HCT116 (cell line): ENCODE data around the gene NSMCE1. TPM values are rescaled to one million over a fixed set of nuclear protein-coding genes. Genes with fewer than 3 reads are reported as not detected.
"Not testable (repeated sequence)": the region's sequence is repeated elsewhere in the genome, so short reads cannot be mapped to it uniquely, and the experiment has no call there.

Source experiments
- ATAC-seq: fragments of 200-7000 bp; cut with Tn5 transposase; 2 replicates; pipeline ENCODE4 v1.9.1; 2020; ENCODE audit warnings: mild to moderate bottlenecking, moderate library complexity
- BruUV-seq: library from RNA; stranded (reverse); fragments of 400-500 nt; replicated peaks from 2 replicates; lab custom pipeline; 2021; lab: Mats Ljungman, UMichigan
- CTCF ChIA-PET: fragments of 300-600 bp; sonication (Branson Sonifier 250); formaldehyde crosslinking; loops from one replicate; lab custom pipeline; 2021; ENCODE audit warnings: antibody characterized with exemption; lab: Charles Lee
- POLR2A ChIA-PET: fragments of 300-600, 350-600 bp; sonication (Branson Sonifier 250); formaldehyde crosslinking; loops from one replicate; lab custom pipeline; 2021; ENCODE audit warnings: antibody characterized with exemption; lab: Charles Lee
- RAD21 ChIA-PET, 2 experiments: fragments of 300-600 bp; sonication (Branson Sonifier 250); formaldehyde crosslinking; loops; one replicate each; lab custom pipeline; 2023; ENCODE audit warnings: low total read pairs in 2 of 2; ENCODE audit not compliant: uncharacterized antibody in 2 of 2, unreplicated experiment in 2 of 2, low non-redundant PET in 1 of 2; lab: Charles Lee
- DNase-seq: peaks from one replicate; pipeline ENCODE4 v3.0.0-alpha.2; 2010; ENCODE audit warnings: low read depth, low spot score
- H2AFZ ChIP-seq: fragments of 200-600 bp; shearing (Covaris generic), sonication (generic); 2 replicates; pipeline ENCODE4 v1.6.1; 2017; ENCODE audit warnings: low read depth, mixed run types, mixed read lengths, antibody characterized with exemption, low read length; ENCODE audit not compliant: poor library complexity, severe bottlenecking
- H3K27ac ChIP-seq: 2 replicates; pipeline ENCODE4 v1.5.1; 2012; ENCODE audit warnings: low read depth, low read length
- H3K27me3 ChIP-seq: fragments of 200-600 bp; sonication (generic); 2 replicates; pipeline ENCODE4 v1.6.1; 2016; ENCODE audit warnings: mixed run types, low read length, mixed read lengths; ENCODE audit not compliant: insufficient read depth
- H3K36me3 ChIP-seq, 2 experiments: fragments of 200-500 bp in 1 of 2; fragments of 200-600 bp in 1 of 2; sonication (Bioruptor generic) in 1 of 2; sonication (generic) in 1 of 2; 2 replicates each; pipeline versions ENCODE4 v1.5.1 to v1.6.1; 2014 to 2016; ENCODE audit warnings: low read length in 2 of 2, inconsistent platforms in 1 of 2, mixed read lengths in 1 of 2, mixed run types in 1 of 2; ENCODE audit not compliant: insufficient read depth in 2 of 2, control insufficient read depth in 1 of 2
- H3K4me1 ChIP-seq, 2 experiments: fragments of 200-600 bp in 1 of 2; sonication (generic) in 1 of 2; 2 replicates each; pipeline versions ENCODE4 v1.5.1 to v1.6.1; 2012 to 2017; ENCODE audit warnings: low read length in 2 of 2, inconsistent platforms in 1 of 2, mild to moderate bottlenecking in 1 of 2, mixed read lengths in 1 of 2, mixed run types in 1 of 2, moderate library complexity in 1 of 2; ENCODE audit not compliant: insufficient read depth in 2 of 2, control insufficient read depth in 1 of 2
- H3K4me2 ChIP-seq: fragments of 200-600 bp; sonication (generic); 2 replicates; pipeline ENCODE4 v1.6.1; 2017; ENCODE audit warnings: mixed run types, low read length, mixed read lengths
- H3K4me3 ChIP-seq, 2 experiments: fragments of 200-600 bp in 1 of 2; sonication (generic) in 1 of 2; replicated peaks in 1 of 2; 2 replicates each; pipeline ENCODE4 v1.5.1; 2011 to 2016; ENCODE audit warnings: low read length in 2 of 2, control low read depth in 1 of 2, low read depth in 1 of 2, mild to moderate bottlenecking in 1 of 2, mixed read lengths in 1 of 2, mixed run types in 1 of 2
- H3K79me2 ChIP-seq: fragments of 200-600 bp; sonication (generic); 2 replicates; pipeline ENCODE4 v1.6.1; 2017; ENCODE audit warnings: mild to moderate bottlenecking, mixed run types, low read length, moderate library complexity, mixed read lengths; ENCODE audit not compliant: insufficient read depth
- H3K9ac ChIP-seq: fragments of 200-600 bp; sonication (generic); 2 replicates; pipeline ENCODE4 v1.6.1; 2016; ENCODE audit warnings: low read length, mixed read lengths
- H3K9me2 ChIP-seq: fragments of 200-600 bp; sonication (generic), shearing (Covaris generic); 2 replicates; pipeline ENCODE4 v1.6.1; 2017; ENCODE audit warnings: mixed run types, mild to moderate bottlenecking, moderate library complexity; ENCODE audit not compliant: insufficient read depth
- H3K9me3 ChIP-seq, 2 experiments: fragments of 200-500 bp in 1 of 2; fragments of 200-600 bp in 1 of 2; sonication (Bioruptor generic) in 1 of 2; sonication (generic) in 1 of 2; 2 replicates each; pipeline ENCODE4 v1.6.1; 2014 to 2017; ENCODE audit warnings: low read length in 2 of 2, mixed read lengths in 2 of 2, inconsistent platforms in 1 of 2, low read depth in 1 of 2, mild to moderate bottlenecking in 1 of 2, mixed run types in 1 of 2, moderate library complexity in 1 of 2; ENCODE audit not compliant: control insufficient read depth in 1 of 2, insufficient read depth in 1 of 2
- H4K20me1 ChIP-seq: fragments of 200-600 bp; sonication (generic), shearing (Covaris generic); 2 replicates; pipeline ENCODE4 v1.6.1; 2017; ENCODE audit warnings: mixed run types, mild to moderate bottlenecking, moderate library complexity; ENCODE audit not compliant: insufficient read depth
- CBX3 ChIP-seq: IDR thresholded peaks from 2 replicates; pipeline ENCODE4 v1.6.1; 2012; ENCODE audit warnings: low read depth
- POLR2AphosphoS5 ChIP-seq: IDR thresholded peaks from 2 replicates; pipeline ENCODE4 v1.6.1; 2011; ENCODE audit warnings: mild to moderate bottlenecking, low read depth, low read length, moderate library complexity
- SRF ChIP-seq: IDR thresholded peaks from 2 replicates; pipeline ENCODE4 v1.6.1; 2012; ENCODE audit warnings: low read depth
- TCF7L2 ChIP-seq: IDR thresholded peaks from 2 replicates; pipeline ENCODE4 v1.7.0; 2011; ENCODE audit warnings: borderline replicate concordance, inconsistent platforms; ENCODE audit not compliant: insufficient read depth, insufficient read length; ENCODE audit errors: extremely low read depth
- YY1 ChIP-seq: IDR thresholded peaks from 2 replicates; pipeline ENCODE4 v1.6.1; 2011; ENCODE audit warnings: low read length, low read depth, moderate library complexity, mild to moderate bottlenecking; ENCODE audit not compliant: insufficient replicate concordance; ENCODE audit errors: extremely low read depth
- intact Hi-C: fragments of 100-400 bp; cut with micrococcal nuclease; formaldehyde crosslinking; loops from 2 replicates; pipeline ENCODE4 v1.10.0; 2022
- total RNA-seq: library from RNA; stranded (reverse); gene quantifications from one replicate; pipeline ENCODE4 v1.2.1, GENCODE V29; 2021; ENCODE audit not compliant: unreplicated experiment
- TF ChIP-seq, protein P1 (sequence below), 3 experiments: fragments of 200-600 bp in 1 of 3; sonication (generic) in 1 of 3; IDR thresholded peaks in 2 of 3; conservative IDR thresholded peaks in 1 of 3; 2 replicates each; pipeline ENCODE4 v1.5.1; 2012 to 2017; ENCODE audit warnings: low read depth in 2 of 3, low read length in 2 of 3, antibody characterized with exemption in 1 of 3, borderline replicate concordance in 1 of 3, control low read depth in 1 of 3, mild to moderate bottlenecking in 1 of 3, mixed read lengths in 1 of 3, mixed run types in 1 of 3, moderate library complexity in 1 of 3; ENCODE audit not compliant: insufficient read depth in 1 of 3

The NSMCE1 gene
- total RNA-seq, 1 experiment from 2014 or later = 85.6 TPM

DNA sequence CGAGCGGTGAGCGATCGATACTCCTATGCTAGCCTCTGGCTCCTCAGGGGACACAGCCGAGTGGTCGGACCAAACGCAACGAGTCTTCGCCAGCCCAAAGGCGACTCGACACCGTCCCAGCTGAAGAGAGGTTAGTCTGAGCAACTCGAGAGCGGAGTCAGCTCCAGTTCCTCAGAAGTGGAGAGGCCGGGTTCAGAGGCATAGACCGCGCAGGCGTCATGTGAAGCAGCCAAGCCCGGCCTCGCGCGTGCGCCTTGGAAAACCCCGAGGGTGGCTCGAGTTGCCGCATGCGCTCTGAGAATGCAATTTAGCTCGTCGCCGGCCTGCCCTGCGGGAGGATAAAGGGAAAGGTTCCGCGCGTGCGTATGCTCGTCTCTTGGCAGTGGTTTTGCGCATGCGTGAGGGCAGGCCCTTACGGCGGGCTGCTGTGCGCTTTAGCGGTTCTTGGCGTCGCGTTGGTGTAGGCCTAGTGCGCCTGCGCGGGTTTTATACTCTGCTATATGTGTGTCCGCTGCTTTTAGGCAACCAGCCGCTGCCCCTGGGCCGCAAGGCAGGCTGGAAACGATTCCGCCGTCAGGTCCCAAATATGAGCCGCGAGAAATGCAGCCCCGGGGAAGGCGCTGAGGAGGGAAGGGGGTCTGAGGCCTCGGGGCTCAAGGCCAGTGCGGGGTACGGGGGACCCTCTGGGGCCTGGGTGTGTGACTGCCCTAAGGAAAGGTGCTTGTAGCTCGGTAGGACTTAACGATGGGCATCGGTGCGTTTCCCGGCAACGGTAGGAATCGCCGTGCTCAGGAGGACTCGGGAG is 64.9 kb downstream of the NSMCE1 start, which contains the start of gene KDM8 (continued):
- TF ChIP-seq, protein P1, sequence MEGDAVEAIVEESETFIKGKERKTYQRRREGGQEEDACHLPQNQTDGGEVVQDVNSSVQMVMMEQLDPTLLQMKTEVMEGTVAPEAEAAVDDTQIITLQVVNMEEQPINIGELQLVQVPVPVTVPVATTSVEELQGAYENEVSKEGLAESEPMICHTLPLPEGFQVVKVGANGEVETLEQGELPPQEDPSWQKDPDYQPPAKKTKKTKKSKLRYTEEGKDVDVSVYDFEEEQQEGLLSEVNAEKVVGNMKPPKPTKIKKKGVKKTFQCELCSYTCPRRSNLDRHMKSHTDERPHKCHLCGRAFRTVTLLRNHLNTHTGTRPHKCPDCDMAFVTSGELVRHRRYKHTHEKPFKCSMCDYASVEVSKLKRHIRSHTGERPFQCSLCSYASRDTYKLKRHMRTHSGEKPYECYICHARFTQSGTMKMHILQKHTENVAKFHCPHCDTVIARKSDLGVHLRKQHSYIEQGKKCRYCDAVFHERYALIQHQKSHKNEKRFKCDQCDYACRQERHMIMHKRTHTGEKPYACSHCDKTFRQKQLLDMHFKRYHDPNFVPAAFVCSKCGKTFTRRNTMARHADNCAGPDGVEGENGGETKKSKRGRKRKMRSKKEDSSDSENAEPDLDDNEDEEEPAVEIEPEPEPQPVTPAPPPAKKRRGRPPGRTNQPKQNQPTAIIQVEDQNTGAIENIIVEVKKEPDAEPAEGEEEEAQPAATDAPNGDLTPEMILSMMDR (IDR thresholded peaks at IDR 0.05 in 2 of 3, conservative IDR thresholded peaks at IDR 0.05 in 1 of 3; ENCODE audit: borderline replicate concordance in 1 of 3, insufficient read depth in 1 of 3, low read depth in 2 of 3, low read length in 2 of 3) = no peak

DNA sequence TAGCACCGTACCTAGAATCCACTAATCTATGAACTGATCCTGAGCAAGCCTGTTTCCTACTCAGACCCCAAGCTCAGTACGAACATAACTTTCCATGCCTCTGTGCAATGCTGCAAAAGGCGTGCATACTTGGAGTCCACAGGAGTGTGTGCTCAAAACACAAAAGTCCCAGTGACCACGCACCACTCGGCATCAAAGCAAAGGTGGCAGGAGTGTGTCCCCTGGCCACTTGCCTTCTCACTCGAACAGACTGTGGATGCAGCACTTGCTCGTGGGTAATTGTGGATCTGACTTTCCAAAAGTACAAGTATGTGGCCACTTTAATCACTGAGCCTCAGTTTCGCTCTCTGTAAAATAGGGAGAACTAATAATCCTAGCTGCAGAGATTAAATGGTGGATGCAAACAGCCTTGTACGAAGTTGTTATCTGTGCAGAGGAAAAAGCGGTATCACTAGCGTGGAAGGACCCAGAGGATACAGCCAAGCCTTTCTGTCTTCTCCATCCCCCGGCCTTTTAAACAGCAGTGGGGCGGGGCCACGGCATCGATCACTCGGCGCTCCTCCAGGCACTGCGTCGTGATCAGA is 65.6 kb downstream of the NSMCE1 start:
- H3K9me2 ChIP-seq = no peaks in the 10 kb centered on the region
- peaks cover 20 to 26% of the 10 kb centered on the region in 2 experiments for H3K4me1 ChIP-seq
- no peaks in the 10 kb centered on the region for H3K79me2 ChIP-seq
- peak overlapping the region; percentile 84 for H3K9ac ChIP-seq
- H3K4me3 ChIP-seq = peak overlapping the region; percentile 84 to 93
- no peaks in the 10 kb centered on the region for H3K27me3 ChIP-seq
- H3K4me2 ChIP-seq = peak overlapping the region; percentile 88
- ATAC-seq (peak; percentile 76), DNase-seq (no peak)
- H4K20me1 ChIP-seq = no peaks in the 10 kb centered on the region
- ChIA-PET CTCF (interaction anchor here (0.7 to 1.8 kb wide), 7 partner anchors 10 to 170 kb away, joined by 3 to 21 read pairs (median 4); no protein-coding TSS in a partner anchor), RAD21 (no interaction called here), POLR2A (interaction anchor here (0.9 to 1.4 kb wide), 13 partner anchors 12 to 224 kb away, joined by 3 to 6 read pairs (median 3); no protein-coding TSS in a partner anchor)
- no peaks in the 10 kb centered on the region for H3K36me3 ChIP-seq
- no peak overlapping the region for H2AFZ ChIP-seq
- BruUV-seq = TSS peak; percentile 94
- no peaks in the 10 kb centered on the region for H3K9me3 ChIP-seq
- TF ChIP-seq TCF7L2 (no peak), CBX3 (peak; percentile 58; the same call in 1 of the 2 replicates), SRF (peak; percentile 97), POLR2AphosphoS5 (no peak), YY1 (peak; percentile 80)
- H3K27ac ChIP-seq = peak overlapping the region; percentile 81
- intact Hi-C loops = no loop called here

DNA sequence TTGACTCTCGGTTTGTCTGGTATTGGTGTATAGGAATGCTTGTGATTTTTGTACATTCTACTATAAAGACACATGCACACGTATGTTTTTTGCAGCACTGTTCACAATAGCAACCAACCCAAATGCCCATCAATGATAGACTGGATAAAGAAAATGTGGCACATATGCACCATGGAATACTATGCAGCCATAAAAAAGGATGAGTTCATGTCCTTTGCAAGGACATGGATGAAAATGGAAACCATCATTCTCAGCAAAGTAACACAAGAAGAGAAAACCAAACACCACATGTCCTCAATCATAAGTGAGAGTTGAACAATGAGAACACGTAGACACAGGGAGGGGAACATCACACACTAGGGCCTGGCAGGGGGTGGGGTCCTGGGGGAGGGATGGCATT is 67.7 kb downstream of the NSMCE1 start:
- H3K79me2 ChIP-seq, H3K36me3 ChIP-seq, H4K20me1 ChIP-seq, H2AFZ ChIP-seq, H3K27ac ChIP-seq, RAD21 ChIA-PET, H3K9me3 ChIP-seq, CTCF ChIA-PET, H3K9me2 ChIP-seq, BruUV-seq, H3K4me2 ChIP-seq, ATAC-seq, POLR2A ChIA-PET, H3K4me3 ChIP-seq, intact Hi-C loops, H3K9ac ChIP-seq, DNase-seq, H3K27me3 ChIP-seq: not testable (repeated sequence)
- H3K4me1 ChIP-seq = peaks cover 19 to 26% of the 10 kb centered on the region in 2 experiments
